Urinary bladder (tissue), 4 donors: ENCODE results near the gene ASIC2. TPM values are rescaled to one million over a fixed set of nuclear protein-coding genes. Genes with fewer than 3 reads are reported as not detected.

ENCODE experiments used
- DNase-seq: peaks from one replicate; pipeline ENCODE4 v3.0.0-alpha.2; 2015; ENCODE audit errors: extremely low spot score
- H3K27ac ChIP-seq: one replicate; pipeline ENCODE4 v1.5.1; 2013; ENCODE audit warnings: low read depth, mild to moderate bottlenecking, moderate library complexity
- H3K36me3 ChIP-seq: one replicate; pipeline ENCODE4 v1.6.1; 2013; ENCODE audit warnings: mild to moderate bottlenecking, moderate library complexity; ENCODE audit not compliant: insufficient read depth
- H3K4me1 ChIP-seq: one replicate; pipeline ENCODE4 v1.6.1; 2013; ENCODE audit warnings: mild to moderate bottlenecking, moderate library complexity; ENCODE audit not compliant: insufficient read depth
- H3K4me3 ChIP-seq: one replicate; pipeline ENCODE4 v1.5.1; 2013; ENCODE audit warnings: low read depth, low read length
- WGBS: extraction: QIAGEN DNeasy Blood & Tissue Kit; methylation state at CpG from one replicate; pipeline ENCODE4 v1.1.7; 2013; 5-methylcytosine and 5-hydroxymethylcytosine counted together
- polyA plus RNA-seq: library from polyadenylated mRNA; stranded (reverse); fragments of 200-250 nt; gene quantifications from one replicate; pipeline ENCODE4 v1.2.3, GENCODE V29; 2013
- total RNA-seq: library from RNA; depleted of rRNA; stranded (reverse); fragments of >200 nt; gene quantifications from one replicate; pipeline ENCODE4 v1.2.3, GENCODE V29; 2014
- donor health status: healthy with polysubstance abuse.
- donor health status: healthy.

ASIC2 gene
- total and polyA plus RNA-seq, 2 donors, result 0.09 to 1.1 TPM

- no peak overlapping the region for H3K27ac ChIP-seq
- DNase-seq, result no peak
- H3K4me1 ChIP-seq, result no peaks in the 10 kb centered on the region
- H3K4me3 ChIP-seq, result no peak overlapping the region
- no peaks in the 10 kb centered on the region for H3K36me3 ChIP-seq
These were observed 67.1 kb downstream of the ASIC2 start for GRCh38 chr17:33225994-33226393.

GRCh38 chr17:33225509-33225908, 67.6 kb downstream of the ASIC2 start:
- Histone ChIP-seq H3K27ac (no peak overlapping the region), H3K4me3 (no peak overlapping the region), H3K36me3 (no peaks in the 10 kb centered on the region), H3K4me1 (no peaks in the 10 kb centered on the region)
- DNase-seq, result no peak
- WGBS, result 88% methylated on average over 1 of the region's 1 CpG

- 64% methylated on average over 3 of the region's 3 CpGs for WGBS
- DNase-seq, result no peak
These were observed 73.1 kb downstream of the ASIC2 start for GRCh38 chr17:33220036-33220435.

GRCh38 chr17:33218698-33219601, 74.1 kb downstream of the ASIC2 start:
- H3K4me3 ChIP-seq, result no peak overlapping the region
- 53% methylated on average over 12 of the region's 12 CpGs for WGBS
- H3K36me3 ChIP-seq, result no peaks in the 10 kb centered on the region
- H3K4me1 ChIP-seq, result no peaks in the 10 kb centered on the region
- no peak for DNase-seq
- no peak overlapping the region for H3K27ac ChIP-seq

More at GRCh38 chr17:33220036-33220435, 73.1 kb downstream of the ASIC2 start:
- H3K27ac ChIP-seq, result no peak overlapping the region
- H3K4me1 ChIP-seq, result no peaks in the 10 kb centered on the region
- H3K36me3 ChIP-seq, result no peaks in the 10 kb centered on the region
- no peak overlapping the region for H3K4me3 ChIP-seq

- H3K36me3 ChIP-seq, result no peaks in the 10 kb centered on the region
- no peak overlapping the region for H3K27ac ChIP-seq
- no peak for DNase-seq
- H3K4me1 ChIP-seq, result no peaks in the 10 kb centered on the region
- no peak overlapping the region for H3K4me3 ChIP-seq
- WGBS, result 67% methylated on average over 9 of the region's 9 CpGs
These were observed 75.2 kb downstream of the ASIC2 start for GRCh38 chr17:33217891-33218290.

- Histone ChIP-seq H3K4me1 (no peaks in the 10 kb centered on the region), H3K36me3 (no peaks in the 10 kb centered on the region), H3K27ac (no peak overlapping the region), H3K4me3 (no peak overlapping the region)
- WGBS, result 67% methylated on average over 2 of the region's 2 CpGs
- DNase-seq, result no peak
These were observed 78.1 kb downstream of the ASIC2 start for GRCh38 chr17:33214996-33215395.

GRCh38 chr17:33210285-33210684, 82.8 kb downstream of the ASIC2 start:
- WGBS, result 51% methylated on average over 2 of the region's 2 CpGs
- Histone ChIP-seq H3K4me3 (no peak overlapping the region), H3K27ac (no peak overlapping the region), H3K4me1 (no peaks in the 10 kb centered on the region), H3K36me3 (no peaks in the 10 kb centered on the region)
- DNase-seq, result no peak

- WGBS, result 30% methylated on average over 2 of the region's 2 CpGs
- DNase-seq, result no peak
- no peak overlapping the region for H3K27ac ChIP-seq
- no peaks in the 10 kb centered on the region for H3K4me1 ChIP-seq
- H3K4me3 ChIP-seq, result no peak overlapping the region
- H3K36me3 ChIP-seq, result no peaks in the 10 kb centered on the region
These were observed 83.4 kb downstream of the ASIC2 start for GRCh38 chr17:33209671-33210070.

GRCh38 chr17:33207231-33207630, 85.9 kb downstream of the ASIC2 start:
- no peak for DNase-seq
- H3K36me3 ChIP-seq, result no peaks in the 10 kb centered on the region
- H3K4me3 ChIP-seq, result no peak overlapping the region
- H3K27ac ChIP-seq, result no peak overlapping the region
- 91% methylated on average over 4 of the region's 4 CpGs for WGBS
- H3K4me1 ChIP-seq, result no peaks in the 10 kb centered on the region

- no peak for DNase-seq
- Histone ChIP-seq H3K27ac (no peak overlapping the region), H3K36me3 (no peaks in the 10 kb centered on the region), H3K4me1 (no peaks in the 10 kb centered on the region), H3K4me3 (no peak overlapping the region)
- WGBS, result 86% methylated on average over 8 of the region's 8 CpGs
These were observed 87.5 kb downstream of the ASIC2 start for GRCh38 chr17:33205552-33205951.

- WGBS, result 89% methylated on average over 2 of the region's 2 CpGs
- Histone ChIP-seq H3K4me1 (no peaks in the 10 kb centered on the region), H3K27ac (no peak overlapping the region), H3K4me3 (no peak overlapping the region), H3K36me3 (no peaks in the 10 kb centered on the region)
- DNase-seq, result no peak
These were observed 88.4 kb downstream of the ASIC2 start for GRCh38 chr17:33204701-33205100.

GRCh38 chr17:33204156-33204555, 88.9 kb downstream of the ASIC2 start:
- DNase-seq, result no peak
- Histone ChIP-seq H3K4me3 (no peak overlapping the region), H3K27ac (no peak overlapping the region), H3K4me1 (no peaks in the 10 kb centered on the region), H3K36me3 (no peaks in the 10 kb centered on the region)
- 80% methylated on average over 3 of the region's 3 CpGs for WGBS

- no peak for DNase-seq
- no peak overlapping the region for H3K4me3 ChIP-seq
- H3K4me1 ChIP-seq, result no peaks in the 10 kb centered on the region
- H3K36me3 ChIP-seq, result no peaks in the 10 kb centered on the region
- H3K27ac ChIP-seq, result no peak overlapping the region
- WGBS, result 52% methylated on average over 10 of the region's 10 CpGs
These were observed 90.1 kb downstream of the ASIC2 start for GRCh38 chr17:33202796-33203495.

- 78% methylated on average over 7 of the region's 7 CpGs for WGBS
These were observed 91.1 kb downstream of the ASIC2 start for GRCh38 chr17:33202021-33202420.

More at GRCh38 chr17:33202021-33202420, 91.1 kb downstream of the ASIC2 start:
- DNase-seq, result no peak
- H3K27ac ChIP-seq, result no peak overlapping the region
- H3K4me3 ChIP-seq, result no peak overlapping the region
- no peaks in the 10 kb centered on the region for H3K4me1 ChIP-seq
- H3K36me3 ChIP-seq, result no peaks in the 10 kb centered on the region
